K562 (cell line): ENCODE measurements around the gene COL8A2. TPM values are rescaled to one million over a fixed set of nuclear protein-coding genes. Genes with fewer than 3 reads are reported as not detected.

Experiments used
- ATAC-seq: fragments of 200-7000 bp; cut with Tn5 transposase; 3 replicates; pipeline ENCODE4 v1.9.1; 2020; ENCODE audit warnings: moderate library complexity
- BruUV-seq: library from RNA; stranded (reverse); fragments of 400-500 nt; replicated peaks from 2 replicates; lab custom pipeline; 2021; lab: Mats Ljungman, UMichigan
- CTCF ChIA-PET: fragments of 300-600 bp; formaldehyde crosslinking; extraction: SDS; loops from one replicate; lab custom pipeline; 2021; ENCODE audit warnings: low intra/inter-chr PET ratio; lab: Yijun Ruan, JAX
- POLR2A ChIA-PET: fragments of 300-600, 350-650 bp; sonication (Branson Sonifier 250); formaldehyde crosslinking; extraction: SDS; loops from one replicate; lab custom pipeline; 2021; ENCODE audit warnings: antibody characterized with exemption, inconsistent platforms; lab: Yijun Ruan, JAX
- DNase-seq, 4 experiments: peaks; one replicate each; pipeline versions ENCODE4 v3.0.0 to v3.0.0-alpha.2; 2011 to 2018; ENCODE audit warnings: low spot score in 3 of 4, mixed read lengths in 3 of 4; ENCODE audit errors: extremely low read depth in 1 of 4
- FAIRE-seq: peaks from 2 replicates; lab custom pipeline; 2011; peaks lifted over from hg19 to GRCh38; lab: Jason Lieb, UNC
- H2AFZ ChIP-seq: 2 replicates; pipeline ENCODE4 v1.6.0; 2011; ENCODE audit warnings: low read depth, low read length, control low read depth, inconsistent platforms
- H3K27ac ChIP-seq: fragments of 200-600 bp; 3 replicates; pipeline ENCODE4 v1.8.0; 2011; ENCODE audit warnings: low read depth, mild to moderate bottlenecking, control low read depth, inconsistent platforms, low read length, moderate library complexity, mixed read lengths; ENCODE audit errors: extremely low read depth
- H3K27me3 ChIP-seq, 2 experiments: fragments of 300-600 bp in 1 of 2; 2 replicates in 1 of 2; 3 replicates in 1 of 2; pipeline versions ENCODE4 v1.6.0 to v1.8.0; 2011; ENCODE audit warnings: inconsistent platforms in 2 of 2, low read length in 2 of 2, mild to moderate bottlenecking in 1 of 2, mixed read lengths in 1 of 2, moderate library complexity in 1 of 2; ENCODE audit not compliant: control insufficient read depth in 2 of 2, insufficient read depth in 2 of 2
- H3K36me3 ChIP-seq: fragments of 300-600 bp; 3 replicates; pipeline ENCODE4 v1.8.0; 2011; ENCODE audit warnings: mild to moderate bottlenecking, low read length, inconsistent platforms; ENCODE audit not compliant: control insufficient read depth, insufficient read depth
- H3K4me1 ChIP-seq, 2 experiments: fragments of 200-600 bp in 1 of 2; replicated peaks in 1 of 2; 2 replicates in 1 of 2; 3 replicates in 1 of 2; pipeline versions ENCODE4 v1.5.1 to v1.8.0; 2011; ENCODE audit warnings: inconsistent platforms in 2 of 2, low read length in 2 of 2, mild to moderate bottlenecking in 1 of 2, mixed read lengths in 1 of 2, moderate library complexity in 1 of 2; ENCODE audit not compliant: control insufficient read depth in 2 of 2, insufficient read depth in 2 of 2
- H3K4me2 ChIP-seq: 2 replicates; pipeline ENCODE4 v1.6.1; 2011; ENCODE audit warnings: low read length, control low read depth, inconsistent platforms, mixed read lengths; ENCODE audit not compliant: insufficient read depth
- H3K4me3 ChIP-seq: fragments of 200-600 bp; sonication (generic), shearing (Covaris generic); 2 replicates; pipeline ENCODE4 v1.5.1; 2016; ENCODE audit warnings: control low read depth, inconsistent platforms
- H3K79me2 ChIP-seq: fragments of 200-600 bp; 3 replicates; pipeline ENCODE4 v1.8.0; 2011; ENCODE audit warnings: low read length, inconsistent platforms; ENCODE audit not compliant: control insufficient read depth, insufficient read depth
- H3K9ac ChIP-seq, 2 experiments: 2 replicates each; pipeline versions ENCODE4 v1.6.0 to v1.6.1; 2011; ENCODE audit warnings: low read depth in 2 of 2, low read length in 2 of 2, control low read depth in 1 of 2, inconsistent platforms in 1 of 2, mild to moderate bottlenecking in 1 of 2, mixed read lengths in 1 of 2; ENCODE audit not compliant: insufficient read depth in 1 of 2
- H3K9me1 ChIP-seq: one replicate; pipeline ENCODE4 v1.6.0; 2011; ENCODE audit warnings: inconsistent platforms, mild to moderate bottlenecking, low read length, moderate library complexity; ENCODE audit not compliant: control insufficient read depth, insufficient read depth
- H3K9me3 ChIP-seq: replicated peaks from 2 replicates; pipeline ENCODE4 v1.5.1; 2011; ENCODE audit warnings: low read depth, low read length, inconsistent platforms; ENCODE audit not compliant: control insufficient read depth, insufficient read depth
- H4K20me1 ChIP-seq: replicated peaks from 2 replicates; pipeline ENCODE4 v1.6.1; 2011; ENCODE audit warnings: low read length, inconsistent platforms, mixed read lengths; ENCODE audit not compliant: control insufficient read depth, insufficient read depth
- C11orf30 ChIP-seq: fragments of 450-650 bp; IDR thresholded peaks from 2 replicates; pipeline ENCODE4 v1.6.1; 2016; ENCODE audit warnings: low read depth, mild to moderate bottlenecking
- DACH1 ChIP-seq: fragments of 450-650 bp; IDR thresholded peaks from 2 replicates; pipeline ENCODE4 v1.6.1; 2018; ENCODE audit not compliant: partially characterized antibody
- RBBP5 ChIP-seq: fragments of 200-600 bp; sonication (generic); IDR thresholded peaks from 2 replicates; pipeline ENCODE4 v1.6.1; 2012; ENCODE audit warnings: borderline replicate concordance, mild to moderate bottlenecking, low read length, control low read depth, inconsistent platforms; ENCODE audit not compliant: insufficient read depth, poor library complexity, severe bottlenecking
- RBM15 ChIP-seq: fragments of 200-400 bp; formaldehyde crosslinking; IDR thresholded peaks from 2 replicates; pipeline ENCODE4 v1.6.1; 2018; ENCODE audit warnings: mild to moderate bottlenecking, low read length, moderate library complexity; ENCODE audit not compliant: insufficient read depth
- RHOXF2B ChIP-seq: fragments of 250-450 bp; sonication (Bioruptor Pico); conservative IDR thresholded peaks from 2 replicates; pipeline ENCODE4 v1.5.1; 2021
- SNIP1 ChIP-seq: fragments of 450-650 bp; IDR thresholded peaks from 2 replicates; pipeline ENCODE4 v1.7.1; 2017; ENCODE audit warnings: low read depth, mild to moderate bottlenecking
- SREBF1 ChIP-seq: fragments of 150-350 bp; IDR thresholded peaks from 2 replicates; pipeline ENCODE4 v1.6.1; 2014; ENCODE audit warnings: antibody characterized with exemption, low read depth, low read length, borderline replicate concordance
- TFAM ChIP-seq: fragments of 250-450 bp; sonication (Bioruptor Pico); conservative IDR thresholded peaks from 2 replicates; pipeline ENCODE4 v1.5.0; 2021; ENCODE audit warnings: mild to moderate bottlenecking, moderate library complexity
- ZNF175 ChIP-seq: fragments of 200-800 bp; sonication (Bioruptor generic); IDR thresholded peaks from 2 replicates; pipeline ENCODE4 v1.6.1; 2016; ENCODE audit warnings: low read depth, mild to moderate bottlenecking, missing genetic modification characterization, missing compliant biosample characterization
- ZNF41 ChIP-seq: fragments of 250-450 bp; sonication (Bioruptor Pico); conservative IDR thresholded peaks from 2 replicates; pipeline ENCODE4 v1.4.0; 2020; ENCODE audit warnings: mild to moderate bottlenecking
- ZNF436 ChIP-seq: fragments of 250-450, 450-650 bp; sonication (Bioruptor Pico); formaldehyde crosslinking; IDR thresholded peaks from 2 replicates; pipeline ENCODE4 v1.7.0; 2020; ENCODE audit warnings: mild to moderate bottlenecking
- ZNF707 ChIP-seq: fragments of 250-450 bp; sonication (Bioruptor Pico); conservative IDR thresholded peaks from 2 replicates; pipeline ENCODE4 v1.8.0; 2022; ENCODE audit warnings: inconsistent platforms, mild to moderate bottlenecking, moderate library complexity
- WGBS: fragments of 100-300 bp; shearing (Covaris generic); methylation state at CpG from one replicate; pipeline ENCODE4 v1.1.6; 2016; ENCODE audit warnings: low coverage, mixed read lengths; ENCODE audit not compliant: insufficient coverage; ENCODE audit errors: missing lambda C conversion rate; 5-methylcytosine and 5-hydroxymethylcytosine counted together
- in situ Hi-C: fragments of 300-500 bp; cut with MboI; formaldehyde crosslinking; loops from 4 replicates; pipeline ENCODE4 v1.15.0; 2018; ENCODE audit warnings: inconsistent platforms, mixed read lengths
- intact Hi-C: fragments of 100-400 bp; cut with micrococcal nuclease; formaldehyde crosslinking; loops from 2 replicates; pipeline ENCODE4 v1.14.2; 2022
- polyA plus RNA-seq, 8 experiments: library from polyadenylated mRNA; depleted of rRNA in 4 of 8; stranded (reverse) in 5 of 8; unstranded in 3 of 8; fragments of >200 nt; fragmentation: Nextera tagmentation in 2 of 8; fragmentation: Illumina TruSeq in 1 of 8; extraction: Ambion mirVana in 2 of 8; extraction: Trizol in 1 of 8; gene quantifications; 2 replicates each; pipeline versions ENCODE4 v1.2.1 to v1.2.3, GENCODE V29; 2011 to 2014; ENCODE audit warnings: inconsistent platforms in 1 of 8, missing spikeins in 1 of 8
- total RNA-seq, 7 experiments: library from RNA; depleted of rRNA in 6 of 7; stranded (reverse); fragments of >200 nt in 6 of 7; fragmentation: Illumina TruSeq in 2 of 7; extraction: Trizol in 2 of 7; gene quantifications; 2 replicates each; pipeline versions ENCODE4 v1.2.1 to v1.2.3, GENCODE V29; 2011 to 2021; ENCODE audit warnings: low replicate concordance in 1 of 7
- TF ChIP-seq, protein P1 (sequence below): sonication (generic); formaldehyde crosslinking; IDR thresholded peaks from 2 replicates; pipeline ENCODE4 v1.8.1; 2023; ENCODE audit warnings: mild to moderate bottlenecking, missing genetic modification reagents
- TF ChIP-seq, protein P2 (sequence below): sonication (generic); formaldehyde crosslinking; IDR thresholded peaks from 2 replicates; pipeline ENCODE4 v1.8.1; 2022; ENCODE audit warnings: missing genetic modification reagents
- TF ChIP-seq, protein P3 (sequence below), 2 experiments: fragments of 450-650 bp in 1 of 2; sonication (generic) in 1 of 2; formaldehyde crosslinking; conservative IDR thresholded peaks; 2 replicates each; pipeline versions ENCODE4 v1.4.0 to v1.8.1; 2020 to 2022; ENCODE audit warnings: mild to moderate bottlenecking in 1 of 2, missing genetic modification reagents in 1 of 2

The COL8A2 gene
- total and polyA plus RNA-seq, 9 of the 15 experiments (the other 6 are each of a cell fraction or from before 2014, with no cell fraction given): 0.03 to 0.14 (median 0.04) TPM; not detected in 5

DNA sequence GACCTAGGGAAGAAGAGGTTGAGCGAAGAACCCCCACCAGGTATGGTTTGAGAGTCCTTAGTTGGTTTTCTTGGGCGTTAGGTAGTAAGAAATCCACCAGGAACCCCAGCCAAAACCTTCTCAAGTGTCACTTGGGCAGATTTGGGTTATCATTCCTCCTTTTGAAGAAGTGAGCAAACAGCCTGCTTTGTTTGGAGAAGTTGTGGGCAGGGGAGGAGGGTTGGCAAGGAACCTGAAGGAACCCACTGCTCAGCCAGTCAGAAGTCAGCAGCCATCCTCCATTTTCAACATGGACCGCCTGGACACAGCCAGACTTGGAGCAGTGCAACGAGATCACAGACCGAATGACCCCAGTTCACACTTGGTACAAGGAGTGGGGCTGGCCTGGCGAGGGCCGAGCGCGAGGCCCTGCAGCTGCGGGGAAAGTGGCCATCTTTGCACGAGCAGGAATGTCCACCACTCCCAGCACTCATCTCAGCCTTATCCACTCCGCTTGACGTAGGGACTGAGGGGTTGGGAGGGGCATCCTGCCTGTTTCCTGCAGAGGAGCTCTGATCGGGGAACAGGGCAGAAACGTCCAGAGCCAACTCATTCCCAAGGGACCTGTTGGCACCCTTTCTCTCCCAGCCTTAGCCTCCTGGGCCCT is 29.1 kb downstream of the COL8A2 start:
- FAIRE-seq (peak; percentile 29), ATAC-seq (no peak), DNase-seq (no peak)
- Histone ChIP-seq H3K9ac (peak overlapping the region in 1 of 2 experiments; percentile 10; a peak in 1 of 4 replicates), H2AFZ (no peak overlapping the region), H3K36me3 (peaks cover 53% of the 10 kb centered on the region; the same call in 2 of the 3 replicates), H4K20me1 (no peaks in the 10 kb centered on the region), H3K27me3 (no peaks in the 10 kb centered on the region), H3K79me2 (peaks cover 3% of the 10 kb centered on the region; the same call in 2 of the 3 replicates), H3K27ac (no peak overlapping the region), H3K4me3 (no peak overlapping the region), H3K9me3 (no peaks in the 10 kb centered on the region), H3K9me1 (peaks cover 5% of the 10 kb centered on the region), H3K4me2 (no peak overlapping the region), H3K4me1 (peaks cover 0 to 36% of the 10 kb centered on the region in 2 experiments; a peak in 3 of 5 replicates)
- BruUV-seq: no TSS peak
- ChIA-PET POLR2A (interaction anchor here (0.7 to 1.6 kb wide), 12 partner anchors 9 to 606 kb away, joined by 3 to 6 read pairs (median 4); no protein-coding TSS in a partner anchor), CTCF (interaction anchor here (2.0 kb wide), 1 partner anchor 92 kb away, joined by 5 read pairs; no protein-coding TSS in a partner anchor)
- intact Hi-C loops (no loop called here), in situ Hi-C loops (no loop called here)
- WGBS: 77% methylated on average over 15 of the region's 15 CpGs
- TF ChIP-seq TFAM (CRISPR knock-in tag) (no peak), RBBP5 (no peak), SNIP1 (no peak), DACH1 (no peak), SREBF1 (no peak), RBM15 (no peak), ZNF175 (CRISPR knock-in tag) (no peak), C11orf30 (no peak), ZNF41 (CRISPR knock-in tag) (no peak), ZNF707 (CRISPR knock-in tag) (peak; percentile 71), RHOXF2B (CRISPR knock-in tag) (no peak), ZNF436 (CRISPR knock-in tag) (no peak)
- TF ChIP-seq, protein P1, sequence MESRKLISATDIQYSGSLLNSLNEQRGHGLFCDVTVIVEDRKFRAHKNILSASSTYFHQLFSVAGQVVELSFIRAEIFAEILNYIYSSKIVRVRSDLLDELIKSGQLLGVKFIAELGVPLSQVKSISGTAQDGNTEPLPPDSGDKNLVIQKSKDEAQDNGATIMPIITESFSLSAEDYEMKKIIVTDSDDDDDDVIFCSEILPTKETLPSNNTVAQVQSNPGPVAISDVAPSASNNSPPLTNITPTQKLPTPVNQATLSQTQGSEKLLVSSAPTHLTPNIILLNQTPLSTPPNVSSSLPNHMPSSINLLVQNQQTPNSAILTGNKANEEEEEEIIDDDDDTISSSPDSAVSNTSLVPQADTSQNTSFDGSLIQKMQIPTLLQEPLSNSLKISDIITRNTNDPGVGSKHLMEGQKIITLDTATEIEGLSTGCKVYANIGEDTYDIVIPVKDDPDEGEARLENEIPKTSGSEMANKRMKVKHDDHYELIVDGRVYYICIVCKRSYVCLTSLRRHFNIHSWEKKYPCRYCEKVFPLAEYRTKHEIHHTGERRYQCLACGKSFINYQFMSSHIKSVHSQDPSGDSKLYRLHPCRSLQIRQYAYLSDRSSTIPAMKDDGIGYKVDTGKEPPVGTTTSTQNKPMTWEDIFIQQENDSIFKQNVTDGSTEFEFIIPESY (CRISPR knock-in tag): peak; percentile 41; the same call in 1 of the 2 replicates
- TF ChIP-seq, protein P2, sequence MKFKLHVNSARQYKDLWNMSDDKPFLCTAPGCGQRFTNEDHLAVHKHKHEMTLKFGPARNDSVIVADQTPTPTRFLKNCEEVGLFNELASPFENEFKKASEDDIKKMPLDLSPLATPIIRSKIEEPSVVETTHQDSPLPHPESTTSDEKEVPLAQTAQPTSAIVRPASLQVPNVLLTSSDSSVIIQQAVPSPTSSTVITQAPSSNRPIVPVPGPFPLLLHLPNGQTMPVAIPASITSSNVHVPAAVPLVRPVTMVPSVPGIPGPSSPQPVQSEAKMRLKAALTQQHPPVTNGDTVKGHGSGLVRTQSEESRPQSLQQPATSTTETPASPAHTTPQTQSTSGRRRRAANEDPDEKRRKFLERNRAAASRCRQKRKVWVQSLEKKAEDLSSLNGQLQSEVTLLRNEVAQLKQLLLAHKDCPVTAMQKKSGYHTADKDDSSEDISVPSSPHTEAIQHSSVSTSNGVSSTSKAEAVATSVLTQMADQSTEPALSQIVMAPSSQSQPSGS (CRISPR knock-in tag): no peak
- TF ChIP-seq, protein P3, sequence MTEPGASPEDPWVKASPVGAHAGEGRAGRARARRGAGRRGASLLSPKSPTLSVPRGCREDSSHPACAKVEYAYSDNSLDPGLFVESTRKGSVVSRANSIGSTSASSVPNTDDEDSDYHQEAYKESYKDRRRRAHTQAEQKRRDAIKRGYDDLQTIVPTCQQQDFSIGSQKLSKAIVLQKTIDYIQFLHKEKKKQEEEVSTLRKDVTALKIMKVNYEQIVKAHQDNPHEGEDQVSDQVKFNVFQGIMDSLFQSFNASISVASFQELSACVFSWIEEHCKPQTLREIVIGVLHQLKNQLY (CRISPR knock-in tag; conservative IDR thresholded peaks at IDR 0.05): no peak
